ENCODE data around the gene CHSY1.

Gene CHSY1

DNA sequence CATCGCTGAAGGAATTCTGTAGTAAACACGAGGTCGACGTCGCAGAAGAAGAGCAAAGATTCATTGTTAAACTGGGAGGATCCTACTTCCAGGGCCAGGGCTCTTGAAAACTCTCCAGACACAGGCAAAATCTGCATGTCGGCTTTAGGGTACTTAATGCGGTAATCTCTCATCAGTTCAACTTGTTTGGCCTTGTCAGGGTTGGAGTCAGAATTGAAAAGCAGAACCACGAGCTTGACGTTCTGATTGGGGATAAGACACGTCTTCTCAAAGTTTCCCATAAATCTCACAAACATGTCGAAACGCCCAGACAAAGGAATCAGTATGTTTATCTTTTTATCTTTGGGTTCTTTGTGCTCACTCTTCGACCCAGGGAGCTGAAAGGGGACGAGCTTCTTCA, 74.0 kb downstream of the CHSY1 start:
- Histone ChIP-seq H3K27me3 (ENCODE audit: control insufficient read depth in 1 of 2, insufficient read depth in 2 of 2, low read length in 2 of 2) (no peaks in the 10 kb centered on the region), H3K9ac (ENCODE audit: low read length in 2 of 2) (no peak overlapping the region), H3K36me3 (ENCODE audit: control insufficient read depth in 2 of 2, insufficient read depth in 2 of 2, low read length in 2 of 2) (peaks cover 11 to 24% of the 10 kb centered on the region in 2 donors), H3K4me3 (ENCODE audit: low read length in 2 of 2) (no peak overlapping the region), H3K4me1 (ENCODE audit: control insufficient read depth, insufficient read depth, low read length) (peaks cover 12% of the 10 kb centered on the region), H3K9me3 (ENCODE audit: control insufficient read depth in 2 of 2, low read length in 2 of 2) (no peaks in the 10 kb centered on the region), H3K27ac (ENCODE audit: low read length) (no peak overlapping the region)

DNA sequence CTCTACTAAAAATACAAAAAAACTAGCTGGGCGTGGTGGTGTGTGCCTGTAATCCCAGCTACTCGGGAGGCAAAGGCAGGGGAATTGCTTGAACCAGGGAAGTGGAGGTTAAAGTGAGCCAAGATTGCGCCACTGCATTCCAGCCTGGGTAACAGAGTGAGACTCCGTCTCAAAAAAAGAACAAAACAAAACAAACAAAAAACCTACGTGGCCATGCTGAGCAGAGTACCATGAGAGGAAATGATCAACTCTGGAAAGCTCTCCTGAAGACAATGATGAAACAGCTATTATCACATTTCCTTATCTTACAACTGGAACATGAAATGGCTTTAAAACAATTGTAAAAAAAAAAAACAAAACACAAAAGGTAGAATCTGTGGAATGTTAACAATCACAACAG, 75.2 kb downstream of the CHSY1 start:
- H3K9ac ChIP-seq (ENCODE audit: low read length in 2 of 2), result no peak overlapping the region
- no peak overlapping the region for H3K27ac ChIP-seq (ENCODE audit: low read length)
- no peaks in the 10 kb centered on the region for H3K27me3 ChIP-seq (ENCODE audit: control insufficient read depth in 1 of 2, insufficient read depth in 2 of 2, low read length in 2 of 2)
- H3K4me1 ChIP-seq (ENCODE audit: control insufficient read depth, insufficient read depth, low read length), result peaks cover 12% of the 10 kb centered on the region
- H3K4me3 ChIP-seq (ENCODE audit: low read length in 2 of 2), result no peak overlapping the region
- H3K9me3 ChIP-seq (ENCODE audit: control insufficient read depth in 2 of 2, low read length in 2 of 2), result no peaks in the 10 kb centered on the region
- H3K36me3 ChIP-seq (ENCODE audit: control insufficient read depth in 2 of 2, insufficient read depth in 2 of 2, low read length in 2 of 2), result peaks cover 11 to 24% of the 10 kb centered on the region in 2 donors

DNA sequence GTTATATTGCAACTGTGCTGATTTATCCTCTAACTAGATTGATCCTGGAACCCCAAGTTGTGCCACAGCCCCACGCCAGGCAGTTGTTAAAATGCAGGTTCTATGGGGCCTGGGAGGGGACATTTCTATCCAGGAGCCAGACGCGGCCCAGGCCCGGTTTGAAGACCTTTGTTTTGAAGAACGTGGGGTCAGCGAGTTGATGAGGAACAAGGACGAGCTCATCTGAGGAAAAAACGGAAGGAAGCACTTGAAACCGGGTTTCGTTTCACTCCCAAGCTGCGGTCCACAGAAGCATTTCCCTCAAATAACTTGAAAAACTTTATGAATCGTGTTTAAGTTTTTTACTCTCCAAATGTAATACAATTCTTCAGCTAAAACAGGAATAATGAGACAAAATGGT, 76.4 kb downstream of the CHSY1 start:
- H3K27me3 ChIP-seq (ENCODE audit: control insufficient read depth in 1 of 2, insufficient read depth in 2 of 2, low read length in 2 of 2), result no peaks in the 10 kb centered on the region
- H3K9me3 ChIP-seq (ENCODE audit: control insufficient read depth in 2 of 2, low read length in 2 of 2), result no peaks in the 10 kb centered on the region
- no peak overlapping the region for H3K27ac ChIP-seq (ENCODE audit: low read length)
- H3K36me3 ChIP-seq (ENCODE audit: control insufficient read depth in 2 of 2, insufficient read depth in 2 of 2, low read length in 2 of 2), result peaks cover 11 to 24% of the 10 kb centered on the region in 2 donors
- H3K4me1 ChIP-seq (ENCODE audit: control insufficient read depth, insufficient read depth, low read length), result peaks cover 16% of the 10 kb centered on the region
- H3K4me3 ChIP-seq (ENCODE audit: low read length in 2 of 2), result no peak overlapping the region
- H3K9ac ChIP-seq (ENCODE audit: low read length in 2 of 2), result no peak overlapping the region

DNA sequence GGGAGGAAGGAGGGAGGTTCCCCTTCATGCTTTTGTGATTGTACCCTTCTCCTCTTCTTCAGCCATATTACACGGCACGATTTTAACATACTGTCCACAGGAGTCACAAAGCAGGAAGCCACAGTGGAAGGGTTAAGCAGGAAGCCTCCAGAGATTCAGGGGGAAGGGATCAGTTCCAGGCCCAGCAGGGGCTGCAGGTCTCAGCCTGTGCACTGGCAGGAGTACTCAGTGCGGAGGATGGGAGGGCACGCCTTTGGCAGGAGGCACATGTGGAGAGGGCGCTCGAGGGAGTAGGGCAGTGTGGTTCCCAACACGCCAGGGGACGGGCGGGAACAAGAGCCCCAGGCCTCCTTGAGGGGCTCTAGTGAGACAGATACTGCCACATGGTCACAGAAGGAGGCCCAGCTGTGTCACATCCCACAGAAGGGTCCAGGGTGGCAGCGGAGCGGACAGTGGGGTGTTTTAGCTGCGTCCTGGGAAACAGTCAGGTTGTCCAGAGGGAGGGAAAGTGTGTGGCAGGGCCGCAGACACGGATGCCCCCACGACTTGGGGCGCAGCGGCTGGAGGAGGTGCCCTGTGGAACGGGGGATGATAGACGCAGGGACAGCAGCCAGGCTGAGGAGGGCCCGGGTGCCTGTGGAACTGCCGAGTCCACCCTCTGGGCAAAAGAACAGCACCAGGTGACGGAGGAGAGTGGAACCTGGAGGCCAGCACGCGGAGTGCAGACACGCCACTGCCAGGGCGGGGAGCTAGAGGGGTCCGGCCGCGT, 77.5 kb downstream of the CHSY1 start:
- no peak overlapping the region for H3K4me3 ChIP-seq (ENCODE audit: low read length in 2 of 2)
- H3K27ac ChIP-seq (ENCODE audit: low read length), result no peak overlapping the region

DNA sequence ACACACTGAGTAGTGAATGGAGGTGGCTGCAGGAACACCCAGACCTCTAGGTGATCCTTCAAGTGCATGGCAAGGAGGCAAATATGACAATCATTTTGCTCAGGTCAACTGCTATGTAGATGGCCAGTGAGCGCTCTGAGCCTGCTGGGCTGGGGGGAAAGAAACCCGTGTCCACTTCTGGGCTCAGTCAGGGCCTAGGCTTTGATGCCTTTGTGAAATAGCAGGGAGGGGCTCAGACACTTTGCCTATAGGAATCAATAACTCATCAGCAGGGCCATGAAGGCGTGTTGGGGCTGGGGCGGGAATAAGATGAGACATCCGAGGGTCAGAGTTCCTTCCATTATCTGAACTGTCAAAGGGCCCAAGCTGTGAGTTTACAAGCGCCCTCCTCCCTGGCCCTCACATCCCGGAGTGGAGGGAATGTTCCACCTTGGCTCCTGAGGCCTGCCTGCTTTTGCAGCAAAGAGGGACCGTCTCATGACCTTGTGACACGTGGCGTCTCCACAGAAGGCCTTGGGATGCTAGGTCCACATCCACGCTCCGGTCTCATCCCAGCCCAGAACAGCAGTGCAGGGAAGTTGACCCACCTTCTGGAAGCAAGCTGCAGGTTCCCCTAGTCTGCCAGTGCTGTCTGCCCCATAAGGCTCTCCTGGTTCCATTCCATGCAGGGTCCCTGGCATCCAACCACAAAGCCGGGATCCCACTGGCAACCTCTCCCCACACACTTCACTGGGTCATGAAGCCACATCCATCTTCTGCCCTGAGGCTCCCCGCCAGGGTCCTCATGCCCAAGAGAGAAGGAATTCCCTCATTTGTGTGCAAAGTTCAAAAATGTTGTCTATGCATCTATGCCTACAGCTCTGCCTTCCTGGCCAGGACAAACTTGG, 78.4 kb downstream of the CHSY1 start:
- Histone ChIP-seq H3K4me3 (ENCODE audit: low read length in 2 of 2) (no peak overlapping the region), H3K9ac (ENCODE audit: low read length in 2 of 2) (no peak overlapping the region), H3K36me3 (ENCODE audit: control insufficient read depth in 2 of 2, insufficient read depth in 2 of 2, low read length in 2 of 2) (peaks cover 9 to 21% of the 10 kb centered on the region in 2 donors), H3K27ac (ENCODE audit: low read length) (no peak overlapping the region), H3K4me1 (ENCODE audit: control insufficient read depth, insufficient read depth, low read length) (peaks cover 12% of the 10 kb centered on the region), H3K27me3 (ENCODE audit: control insufficient read depth in 1 of 2, insufficient read depth in 2 of 2, low read length in 2 of 2) (no peaks in the 10 kb centered on the region), H3K9me3 (ENCODE audit: control insufficient read depth in 2 of 2, low read length in 2 of 2) (no peaks in the 10 kb centered on the region)

More for the DNA sequence above, 77.5 kb downstream of the CHSY1 start:
- Histone ChIP-seq H3K36me3 (ENCODE audit: control insufficient read depth in 2 of 2, insufficient read depth in 2 of 2, low read length in 2 of 2) (peaks cover 11 to 24% of the 10 kb centered on the region in 2 donors), H3K4me1 (ENCODE audit: control insufficient read depth, insufficient read depth, low read length) (peaks cover 14% of the 10 kb centered on the region), H3K27me3 (ENCODE audit: control insufficient read depth in 1 of 2, insufficient read depth in 2 of 2, low read length in 2 of 2) (no peaks in the 10 kb centered on the region), H3K9ac (ENCODE audit: low read length in 2 of 2) (no peak overlapping the region), H3K9me3 (ENCODE audit: control insufficient read depth in 2 of 2, low read length in 2 of 2) (no peaks in the 10 kb centered on the region)

DNA sequence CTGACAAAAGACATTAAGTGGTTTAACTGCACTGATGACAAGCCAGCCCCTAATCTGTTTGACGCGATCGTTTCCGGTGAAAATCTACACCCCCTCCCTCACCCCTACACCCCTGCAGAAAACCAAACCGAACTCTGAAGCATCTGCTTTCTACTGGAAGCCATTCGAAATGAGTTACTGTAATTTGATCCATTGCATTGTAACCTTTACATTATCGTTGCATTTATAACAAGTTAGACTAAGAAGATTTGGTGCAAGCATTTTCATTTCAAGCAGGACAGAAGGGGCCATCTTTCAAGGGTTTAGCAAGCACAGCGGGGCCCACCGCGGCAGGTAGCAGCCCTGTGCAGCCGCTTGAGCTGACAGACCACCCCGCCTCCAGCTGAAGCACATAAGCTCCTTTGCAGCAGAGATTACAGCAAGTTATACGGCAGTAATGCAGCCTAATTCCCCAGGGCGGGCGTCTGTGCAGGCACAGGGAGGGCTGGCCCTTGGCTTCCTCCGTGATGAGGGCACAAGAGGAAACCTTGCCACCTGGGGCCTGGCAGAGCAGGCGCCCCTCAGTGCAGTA, 79.3 kb downstream of the CHSY1 start:
- Histone ChIP-seq H3K9me3 (ENCODE audit: control insufficient read depth in 2 of 2, low read length in 2 of 2) (no peaks in the 10 kb centered on the region), H3K36me3 (ENCODE audit: control insufficient read depth in 2 of 2, insufficient read depth in 2 of 2, low read length in 2 of 2) (peaks cover 4 to 13% of the 10 kb centered on the region in 2 donors), H3K4me1 (ENCODE audit: control insufficient read depth, insufficient read depth, low read length) (peaks cover 16% of the 10 kb centered on the region), H3K27me3 (ENCODE audit: control insufficient read depth in 1 of 2, insufficient read depth in 2 of 2, low read length in 2 of 2) (no peaks in the 10 kb centered on the region), H3K27ac (ENCODE audit: low read length) (no peak overlapping the region), H3K4me3 (ENCODE audit: low read length in 2 of 2) (no peak overlapping the region), H3K9ac (ENCODE audit: low read length in 2 of 2) (no peak overlapping the region)

DNA sequence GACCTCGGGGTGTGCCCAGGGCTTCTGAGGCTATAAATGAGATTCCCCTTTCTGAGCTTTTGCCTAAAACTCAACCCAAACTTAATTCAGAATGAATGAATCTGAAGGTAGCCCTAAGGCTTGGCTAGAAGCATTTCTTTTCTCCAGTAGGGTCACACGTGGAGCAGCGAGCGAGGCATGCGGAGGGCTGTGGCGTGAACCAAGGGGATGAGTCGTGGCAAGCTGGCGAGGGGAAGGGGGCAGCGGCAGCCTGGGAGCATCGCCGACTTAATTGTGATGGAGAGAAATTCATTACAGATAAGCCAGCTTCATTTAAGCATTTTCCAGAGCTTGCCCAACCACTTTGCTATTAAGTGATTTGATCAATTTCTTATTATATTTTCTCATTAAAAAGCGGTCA, 79.9 kb downstream of the CHSY1 start:
- Histone ChIP-seq H3K9ac (ENCODE audit: low read length in 2 of 2) (no peak overlapping the region), H3K27me3 (ENCODE audit: control insufficient read depth in 1 of 2, insufficient read depth in 2 of 2, low read length in 2 of 2) (no peaks in the 10 kb centered on the region)

DNA sequence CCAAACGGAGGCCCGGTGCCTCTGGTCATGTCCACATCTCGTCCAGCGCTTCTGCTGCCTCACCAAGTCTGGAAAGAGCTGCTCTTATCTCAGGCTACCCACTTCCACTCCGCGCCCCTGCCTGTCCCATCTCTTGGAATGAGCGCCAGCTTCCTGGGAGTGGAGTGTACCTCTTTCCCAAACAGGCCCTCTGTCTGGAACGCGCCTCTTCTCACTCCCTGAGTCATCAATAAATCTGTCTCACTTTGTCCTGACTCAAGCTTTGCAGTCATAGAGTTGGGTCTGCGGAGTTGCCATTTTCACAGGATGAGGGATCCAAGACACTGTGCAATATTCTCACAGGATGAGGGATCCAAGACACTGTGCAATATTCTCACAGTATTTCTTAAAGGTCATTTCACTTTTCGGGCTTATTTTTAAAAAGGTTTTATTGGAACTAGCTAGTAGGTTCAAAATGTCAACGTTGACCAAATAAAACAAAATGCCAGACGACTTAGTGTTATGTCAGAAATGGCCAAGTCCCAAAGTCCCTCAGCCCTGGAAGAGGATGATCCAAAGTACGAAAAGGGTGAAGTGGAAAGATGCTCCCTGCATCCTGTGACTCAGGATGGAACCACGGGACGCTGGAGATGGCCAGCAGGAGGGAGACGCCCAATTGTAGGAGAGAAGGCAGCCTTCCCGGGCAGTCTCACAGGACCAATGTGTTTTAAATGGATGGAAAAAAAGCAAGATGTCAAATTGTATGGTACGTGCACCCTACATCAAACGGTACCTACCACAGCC, 81.1 kb downstream of the CHSY1 start:
- Histone ChIP-seq H3K27ac (ENCODE audit: low read length) (no peak overlapping the region), H3K4me1 (ENCODE audit: control insufficient read depth, insufficient read depth, low read length) (peaks cover 21% of the 10 kb centered on the region), H3K4me3 (ENCODE audit: low read length in 2 of 2) (no peak overlapping the region)

More for the DNA sequence above, 79.9 kb downstream of the CHSY1 start:
- H3K36me3 ChIP-seq (ENCODE audit: control insufficient read depth in 2 of 2, insufficient read depth in 2 of 2, low read length in 2 of 2), result peaks cover 4 to 11% of the 10 kb centered on the region in 2 donors
- no peak overlapping the region for H3K4me3 ChIP-seq (ENCODE audit: low read length in 2 of 2)
- H3K4me1 ChIP-seq (ENCODE audit: control insufficient read depth, insufficient read depth, low read length), result peaks cover 18% of the 10 kb centered on the region
- H3K27ac ChIP-seq (ENCODE audit: low read length), result no peak overlapping the region
- no peaks in the 10 kb centered on the region for H3K9me3 ChIP-seq (ENCODE audit: control insufficient read depth in 2 of 2, low read length in 2 of 2)

DNA sequence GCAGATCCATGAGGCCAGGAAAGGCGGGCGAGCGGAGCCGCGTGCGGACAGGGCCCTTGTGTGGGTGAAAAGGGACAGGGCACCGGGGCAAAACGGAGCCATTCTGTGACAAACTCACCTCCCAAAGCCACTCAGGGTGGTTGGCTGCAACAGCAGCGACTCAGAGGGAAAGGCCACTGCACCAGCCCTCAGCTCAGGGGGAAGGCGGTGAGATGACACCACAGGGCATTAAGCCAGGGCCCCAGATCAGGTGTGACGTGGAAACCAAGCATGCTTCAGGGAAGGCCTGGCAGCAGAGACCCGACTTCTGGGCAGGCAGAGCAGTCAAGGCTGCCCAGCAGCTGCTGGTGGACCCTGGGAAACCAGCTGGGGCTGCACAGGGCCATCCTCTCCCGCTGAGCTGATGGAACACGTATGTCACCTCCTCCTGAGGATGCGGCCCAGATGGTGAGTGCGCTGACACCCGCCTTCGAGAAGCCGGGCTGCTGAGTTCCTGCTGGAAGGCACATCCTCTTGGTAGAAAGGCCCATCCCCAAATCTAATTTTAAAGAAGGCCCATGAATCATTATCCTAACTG, 82.3 kb downstream of the CHSY1 start:
- peaks cover 17% of the 10 kb centered on the region for H3K4me1 ChIP-seq (ENCODE audit: control insufficient read depth, insufficient read depth, low read length)

More for the DNA sequence above, 81.1 kb downstream of the CHSY1 start:
- H3K9ac ChIP-seq (ENCODE audit: low read length in 2 of 2), result no peak overlapping the region
- peaks cover 4 to 11% of the 10 kb centered on the region in 2 donors for H3K36me3 ChIP-seq (ENCODE audit: control insufficient read depth in 2 of 2, insufficient read depth in 2 of 2, low read length in 2 of 2)
- no peaks in the 10 kb centered on the region for H3K27me3 ChIP-seq (ENCODE audit: control insufficient read depth in 1 of 2, insufficient read depth in 2 of 2, low read length in 2 of 2)
- peaks cover 0 to 7% of the 10 kb centered on the region in 2 donors for H3K9me3 ChIP-seq (ENCODE audit: control insufficient read depth in 2 of 2, low read length in 2 of 2)

More for the DNA sequence above, 82.3 kb downstream of the CHSY1 start:
- Histone ChIP-seq H3K36me3 (ENCODE audit: control insufficient read depth in 2 of 2, insufficient read depth in 2 of 2, low read length in 2 of 2) (peaks cover 0 to 8% of the 10 kb centered on the region in 2 donors), H3K9ac (ENCODE audit: low read length in 2 of 2) (no peak overlapping the region), H3K27ac (ENCODE audit: low read length) (no peak overlapping the region), H3K27me3 (ENCODE audit: control insufficient read depth in 1 of 2, insufficient read depth in 2 of 2, low read length in 2 of 2) (no peaks in the 10 kb centered on the region), H3K4me3 (ENCODE audit: low read length in 2 of 2) (no peak overlapping the region), H3K9me3 (ENCODE audit: control insufficient read depth in 2 of 2, low read length in 2 of 2) (peaks cover under 1 to 10% of the 10 kb centered on the region in 2 donors)
